Measurements from ENCODE around the gene CACNB4. TPM values are rescaled to one million over a fixed set of nuclear protein-coding genes. Genes with fewer than 3 reads are reported as not detected.

The CACNB4 gene
- total and polyA plus RNA-seq, 9 of the 15 experiments (the other 6 are each of a cell fraction or from before 2014, with no cell fraction given), result 0.01 to 0.20 (median 0.04) TPM; not detected in 1

GRCh38 chr2:151930042-151930441 is 168.8 kb downstream of the CACNB4 start:
- Histone ChIP-seq H2AFZ (ENCODE audit: low read depth, low read length) (no peak overlapping the region), H3K9ac (ENCODE audit: insufficient read depth in 1 of 2, low read depth in 2 of 2, low read length in 2 of 2) (no peak overlapping the region), H3K36me3 (ENCODE audit: control insufficient read depth, insufficient read depth, low read length) (no peaks in the 10 kb centered on the region), H3K9me1 (ENCODE audit: control insufficient read depth, insufficient read depth, low read length) (no peaks in the 10 kb centered on the region), H4K20me1 (replicated peaks; ENCODE audit: control insufficient read depth, insufficient read depth, low read length) (no peaks in the 10 kb centered on the region), H3K79me2 (ENCODE audit: control insufficient read depth, insufficient read depth, low read length) (no peaks in the 10 kb centered on the region), H3K9me3 (replicated peaks; ENCODE audit: control insufficient read depth, insufficient read depth, low read depth, low read length) (no peaks in the 10 kb centered on the region), H3K4me3 (no peak overlapping the region), H3K4me1 (replicated peaks in 1 of 2; ENCODE audit: control insufficient read depth in 2 of 2, insufficient read depth in 2 of 2, low read length in 2 of 2) (no peaks in the 10 kb centered on the region), H3K27me3 (ENCODE audit: control insufficient read depth in 2 of 2, insufficient read depth in 2 of 2, low read length in 2 of 2) (peaks cover 2 to 13% of the 10 kb centered on the region in 2 experiments; a peak in 3 of 5 replicates), H3K4me2 (ENCODE audit: insufficient read depth, low read length) (no peak overlapping the region), H3K27ac (ENCODE audit: extremely low read depth, low read depth, low read length) (no peak overlapping the region)
- in situ Hi-C loops (cut with MboI), result no loop called here
- CTCF ChIA-PET (ENCODE audit: low intra/inter-chr PET ratio), result no interaction called here
- peak; percentile 19 for FAIRE-seq
- intact Hi-C loops (cut with micrococcal nuclease), result no loop called here
- no peak for ATAC-seq
- DNase-seq (ENCODE audit: extremely low read depth in 1 of 4, low spot score in 3 of 4), result no peak
- BruUV-seq (replicated peaks), result no TSS peak
- POLR2A ChIA-PET, result no interaction called here
- TF ChIP-seq, protein P1, sequence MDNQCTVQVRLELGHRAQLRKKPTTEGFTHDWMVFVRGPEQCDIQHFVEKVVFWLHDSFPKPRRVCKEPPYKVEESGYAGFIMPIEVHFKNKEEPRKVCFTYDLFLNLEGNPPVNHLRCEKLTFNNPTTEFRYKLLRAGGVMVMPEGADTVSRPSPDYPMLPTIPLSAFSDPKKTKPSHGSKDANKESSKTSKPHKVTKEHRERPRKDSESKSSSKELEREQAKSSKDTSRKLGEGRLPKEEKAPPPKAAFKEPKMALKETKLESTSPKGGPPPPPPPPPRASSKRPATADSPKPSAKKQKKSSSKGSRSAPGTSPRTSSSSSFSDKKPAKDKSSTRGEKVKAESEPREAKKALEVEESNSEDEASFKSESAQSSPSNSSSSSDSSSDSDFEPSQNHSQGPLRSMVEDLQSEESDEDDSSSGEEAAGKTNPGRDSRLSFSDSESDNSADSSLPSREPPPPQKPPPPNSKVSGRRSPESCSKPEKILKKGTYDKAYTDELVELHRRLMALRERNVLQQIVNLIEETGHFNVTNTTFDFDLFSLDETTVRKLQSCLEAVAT (IDR thresholded peaks at IDR 0.05), result no peak
- TF ChIP-seq RAD51 (IDR thresholded peaks at IDR 0.05; ENCODE audit: borderline replicate concordance, low read depth) (no peak), CEBPB (tag; IDR thresholded peaks at IDR 0.05) (0 out of 2 replicates have a peak, but pooled peaks have one; percentile 15), MXD1 (CRISPR knock-in tag; IDR thresholded peaks at IDR 0.05; ENCODE audit: borderline replicate concordance, poor library complexity, severe bottlenecking) (no peak), MEIS2 (IDR thresholded peaks at IDR 0.05; ENCODE audit: partially characterized antibody) (peak; percentile 76), CEBPG (CRISPR knock-in tag; IDR thresholded peaks at IDR 0.05) (no peak), CEBPG (tag; conservative IDR thresholded peaks at IDR 0.05 in 1 of 2, IDR thresholded peaks at IDR 0.05 in 1 of 2) (peak in 1 of 2 experiments; percentile 21; a peak in 1 of 4 replicates)
- TF ChIP-seq, protein P2, sequence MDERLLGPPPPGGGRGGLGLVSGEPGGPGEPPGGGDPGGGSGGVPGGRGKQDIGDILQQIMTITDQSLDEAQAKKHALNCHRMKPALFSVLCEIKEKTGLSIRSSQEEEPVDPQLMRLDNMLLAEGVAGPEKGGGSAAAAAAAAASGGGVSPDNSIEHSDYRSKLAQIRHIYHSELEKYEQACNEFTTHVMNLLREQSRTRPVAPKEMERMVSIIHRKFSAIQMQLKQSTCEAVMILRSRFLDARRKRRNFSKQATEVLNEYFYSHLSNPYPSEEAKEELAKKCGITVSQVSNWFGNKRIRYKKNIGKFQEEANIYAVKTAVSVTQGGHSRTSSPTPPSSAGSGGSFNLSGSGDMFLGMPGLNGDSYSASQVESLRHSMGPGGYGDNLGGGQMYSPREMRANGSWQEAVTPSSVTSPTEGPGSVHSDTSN (CRISPR knock-in tag; IDR thresholded peaks at IDR 0.05; ENCODE audit: low read depth), result no peak
- TF ChIP-seq, protein P2 (tag; conservative IDR thresholded peaks at IDR 0.05; ENCODE audit: low read depth), result peak; percentile 78
- 0% methylated on average over 2 of the region's 2 CpGs for WGBS (ENCODE audit: insufficient coverage, low coverage, missing lambda C conversion rate)

Data from K562 (cell line).